Measurements from ENCODE around the gene FNDC7. TPM values are rescaled to one million over a fixed set of nuclear protein-coding genes. Genes with fewer than 3 reads are reported as not detected.

The FNDC7 gene
- total and polyA plus RNA-seq, 9 of the 15 experiments (the other 6 are each of a cell fraction or from before 2014, with no cell fraction given) = not detected

DNA sequence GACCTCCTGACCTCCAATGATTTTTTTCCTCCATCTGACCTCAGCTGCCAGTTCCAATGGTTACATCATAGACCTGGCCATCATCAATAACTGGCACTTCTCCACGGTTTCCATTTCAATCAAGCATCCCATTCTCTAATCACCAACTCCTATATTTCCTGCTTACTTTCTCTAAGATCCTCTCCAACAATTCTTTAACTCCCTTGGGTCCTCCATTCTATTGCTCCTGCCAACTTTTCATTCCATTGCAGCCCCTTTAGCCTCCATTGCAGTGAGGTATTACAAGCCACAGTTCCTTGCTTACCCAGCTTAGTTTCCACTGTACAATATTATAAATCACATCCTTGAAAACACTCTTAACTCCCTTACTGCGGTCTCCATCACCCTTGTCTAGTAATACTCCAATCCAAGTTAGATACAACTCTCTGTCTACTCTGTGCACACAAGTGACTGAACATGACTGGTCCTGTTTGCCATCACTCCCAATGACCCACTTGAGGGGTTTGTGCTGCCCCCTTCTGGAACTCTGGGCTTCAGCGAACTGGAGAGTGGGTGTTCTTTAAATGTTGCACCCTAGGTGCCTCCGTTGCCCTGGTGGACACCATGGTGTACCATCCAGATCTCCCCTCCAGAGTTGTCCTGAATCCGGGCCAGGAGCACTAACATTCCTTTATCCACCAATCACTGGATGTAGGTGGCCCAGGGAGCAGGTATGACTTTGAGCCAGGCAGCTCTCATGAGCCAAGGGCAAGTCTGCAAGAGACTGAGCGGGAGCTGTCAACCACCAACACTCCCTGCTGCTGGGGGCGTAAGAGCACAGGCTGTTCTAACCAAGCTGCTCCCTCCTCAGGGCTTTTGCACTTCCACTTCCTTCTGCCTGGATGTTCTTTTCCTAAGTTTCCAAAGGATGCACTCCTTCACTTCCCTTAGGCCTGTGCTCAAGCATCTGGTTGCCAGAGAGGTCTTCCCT lies 3.7 kb upstream of the FNDC7 start (continued):
- TF ChIP-seq, protein P1, sequence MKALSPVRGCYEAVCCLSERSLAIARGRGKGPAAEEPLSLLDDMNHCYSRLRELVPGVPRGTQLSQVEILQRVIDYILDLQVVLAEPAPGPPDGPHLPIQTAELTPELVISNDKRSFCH (CRISPR knock-in tag; IDR thresholded peaks at IDR 0.05) = no peak
- TF ChIP-seq, protein P1 (tag; IDR thresholded peaks at IDR 0.05) = 0 out of 2 replicates have a peak, but pooled peaks have one; percentile 17
- TF ChIP-seq CC2D1A (IDR thresholded peaks at IDR 0.05) (0 out of 2 replicates have a peak, but pooled peaks have one; percentile 21), EP300 (IDR thresholded peaks at IDR 0.05; ENCODE audit: low read length) (no peak), CTBP1 (IDR thresholded peaks at IDR 0.05; ENCODE audit: borderline replicate concordance) (peak; percentile 49; the same call in 1 of the 2 replicates), CBFB (CRISPR knock-in tag; IDR thresholded peaks at IDR 0.05) (0 out of 2 replicates have a peak, but pooled peaks have one; percentile 72), ZNF217 (CRISPR knock-in tag; IDR thresholded peaks at IDR 0.05) (no peak), SMC3 (conservative IDR thresholded peaks at IDR 0.05; ENCODE audit: insufficient read depth, low read depth, low read length) (peak; percentile 63), SREBF2 (CRISPR knock-in tag; IDR thresholded peaks at IDR 0.05) (0 out of 2 replicates have a peak, but pooled peaks have one; percentile 37), RAD21 (CRISPR knock-in tag; conservative IDR thresholded peaks at IDR 0.05 in 1 of 2, IDR thresholded peaks at IDR 0.05 in 1 of 2) (peak; percentile 50 to 80), EGR1 (conservative IDR thresholded peaks at IDR 0.05) (0 out of 2 replicates have a peak, but pooled peaks have one; percentile 13), XRCC3 (IDR thresholded peaks at IDR 0.05) (no peak)
- TF ChIP-seq, protein P2, sequence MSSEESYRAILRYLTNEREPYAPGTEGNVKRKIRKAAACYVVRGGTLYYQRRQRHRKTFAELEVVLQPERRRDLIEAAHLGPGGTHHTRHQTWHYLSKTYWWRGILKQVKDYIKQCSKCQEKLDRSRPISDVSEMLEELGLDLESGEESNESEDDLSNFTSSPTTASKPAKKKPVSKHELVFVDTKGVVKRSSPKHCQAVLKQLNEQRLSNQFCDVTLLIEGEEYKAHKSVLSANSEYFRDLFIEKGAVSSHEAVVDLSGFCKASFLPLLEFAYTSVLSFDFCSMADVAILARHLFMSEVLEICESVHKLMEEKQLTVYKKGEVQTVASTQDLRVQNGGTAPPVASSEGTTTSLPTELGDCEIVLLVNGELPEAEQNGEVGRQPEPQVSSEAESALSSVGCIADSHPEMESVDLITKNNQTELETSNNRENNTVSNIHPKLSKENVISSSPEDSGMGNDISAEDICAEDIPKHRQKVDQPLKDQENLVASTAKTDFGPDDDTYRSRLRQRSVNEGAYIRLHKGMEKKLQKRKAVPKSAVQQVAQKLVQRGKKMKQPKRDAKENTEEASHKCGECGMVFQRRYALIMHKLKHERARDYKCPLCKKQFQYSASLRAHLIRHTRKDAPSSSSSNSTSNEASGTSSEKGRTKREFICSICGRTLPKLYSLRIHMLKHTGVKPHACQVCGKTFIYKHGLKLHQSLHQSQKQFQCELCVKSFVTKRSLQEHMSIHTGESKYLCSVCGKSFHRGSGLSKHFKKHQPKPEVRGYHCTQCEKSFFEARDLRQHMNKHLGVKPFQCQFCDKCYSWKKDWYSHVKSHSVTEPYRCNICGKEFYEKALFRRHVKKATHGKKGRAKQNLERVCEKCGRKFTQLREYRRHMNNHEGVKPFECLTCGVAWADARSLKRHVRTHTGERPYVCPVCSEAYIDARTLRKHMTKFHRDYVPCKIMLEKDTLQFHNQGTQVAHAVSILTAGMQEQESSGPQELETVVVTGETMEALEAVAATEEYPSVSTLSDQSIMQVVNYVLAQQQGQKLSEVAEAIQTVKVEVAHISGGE (CRISPR knock-in tag; IDR thresholded peaks at IDR 0.05) = peak in 1 of 3 experiments; percentile 70; a peak in 2 of 6 replicates
- TF ChIP-seq, protein P3, sequence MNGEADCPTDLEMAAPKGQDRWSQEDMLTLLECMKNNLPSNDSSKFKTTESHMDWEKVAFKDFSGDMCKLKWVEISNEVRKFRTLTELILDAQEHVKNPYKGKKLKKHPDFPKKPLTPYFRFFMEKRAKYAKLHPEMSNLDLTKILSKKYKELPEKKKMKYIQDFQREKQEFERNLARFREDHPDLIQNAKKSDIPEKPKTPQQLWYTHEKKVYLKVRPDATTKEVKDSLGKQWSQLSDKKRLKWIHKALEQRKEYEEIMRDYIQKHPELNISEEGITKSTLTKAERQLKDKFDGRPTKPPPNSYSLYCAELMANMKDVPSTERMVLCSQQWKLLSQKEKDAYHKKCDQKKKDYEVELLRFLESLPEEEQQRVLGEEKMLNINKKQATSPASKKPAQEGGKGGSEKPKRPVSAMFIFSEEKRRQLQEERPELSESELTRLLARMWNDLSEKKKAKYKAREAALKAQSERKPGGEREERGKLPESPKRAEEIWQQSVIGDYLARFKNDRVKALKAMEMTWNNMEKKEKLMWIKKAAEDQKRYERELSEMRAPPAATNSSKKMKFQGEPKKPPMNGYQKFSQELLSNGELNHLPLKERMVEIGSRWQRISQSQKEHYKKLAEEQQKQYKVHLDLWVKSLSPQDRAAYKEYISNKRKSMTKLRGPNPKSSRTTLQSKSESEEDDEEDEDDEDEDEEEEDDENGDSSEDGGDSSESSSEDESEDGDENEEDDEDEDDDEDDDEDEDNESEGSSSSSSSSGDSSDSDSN (IDR thresholded peaks at IDR 0.05; ENCODE audit: borderline replicate concordance in 1 of 2, low read depth in 2 of 2, low read length in 2 of 2) = peak in 1 of 2 experiments; percentile 77; a peak in 1 of 4 replicates
